NT2/D1 (cell line): ENCODE measurements around the gene ZNF653.

Source experiments
- SUZ12 ChIP-seq: IDR thresholded peaks from 2 replicates; pipeline ENCODE4 v1.6.1; 2011; ENCODE audit not compliant: insufficient read length, insufficient read depth; ENCODE audit errors: extremely low read depth
- YY1 ChIP-seq: IDR thresholded peaks from 2 replicates; pipeline ENCODE4 v1.6.1; 2011; ENCODE audit not compliant: insufficient read length, insufficient read depth
- ZNF274 ChIP-seq: IDR thresholded peaks from 2 replicates; pipeline ENCODE4 v1.6.1; 2011; ENCODE audit warnings: mild to moderate bottlenecking, low read depth, low read length

GRCh38 chr19:11456659-11457058, 49.0 kb downstream of the ZNF653 start:
- TF ChIP-seq ZNF274 (no peak), SUZ12 (no peak), YY1 (no peak)
